Stimulated activated CD8-positive, alpha-beta memory T cell treated with anti-CD3 and anti-CD28 coated beads, Interleukin-7, amount 100 ng/mL, for 48 hours (primary cell): Measurements from ENCODE around the gene SETD5.
"Not testable (repeated sequence)": the region's sequence is repeated elsewhere in the genome, so short reads cannot be mapped to it uniquely, and the experiment has no call there.

Experiments used
- DNase-seq, 2 donors: peaks; one replicate each; pipeline ENCODE4 v3.0.0-alpha.2; 2020; ENCODE audit warnings: low read depth in 1 of 2; ENCODE audit errors: extremely low read depth in 1 of 2

SETD5 gene

GRCh38 chr3:9448643-9449042 lies 51.2 kb downstream of the SETD5 start:
- no peak for DNase-seq

GRCh38 chr3:9450126-9450525 lies 52.7 kb downstream of the SETD5 start:
- DNase-seq: no peak

- no peak for DNase-seq
Measured at GRCh38 chr3:9450991-9451390, 53.6 kb downstream of the SETD5 start.

- no peak for DNase-seq
Measured at GRCh38 chr3:9452417-9452816, 55.0 kb downstream of the SETD5 start.

- DNase-seq: no peak
Measured at GRCh38 chr3:9455596-9456131, 58.2 kb downstream of the SETD5 start.

- no peak for DNase-seq
Measured at GRCh38 chr3:9467451-9467850, 70.0 kb downstream of the SETD5 start.

GRCh38 chr3:9468460-9468859 lies 71.0 kb downstream of the SETD5 start:
- peak in 1 of 2 donors; percentile 37 for DNase-seq

- no peak for DNase-seq
Measured at GRCh38 chr3:9469986-9470385, 72.6 kb downstream of the SETD5 start.

- no peak for DNase-seq
Measured at GRCh38 chr3:9473496-9474065, 76.2 kb downstream of the SETD5 start.

- DNase-seq: no peak
Measured at GRCh38 chr3:9474482-9474881, 77.1 kb downstream of the SETD5 start.

- DNase-seq: no peak
Measured at GRCh38 chr3:9476935-9477334, 79.5 kb downstream of the SETD5 start.

GRCh38 chr3:9480265-9480664 lies 82.8 kb downstream of the SETD5 start:
- DNase-seq: no peak

- DNase-seq: no peak
Measured at GRCh38 chr3:9485248-9485647, 87.8 kb downstream of the SETD5 start.

- no peak for DNase-seq
Measured at GRCh38 chr3:9491506-9491905, 94.1 kb downstream of the SETD5 start.

GRCh38 chr3:9494036-9494435 lies 96.6 kb downstream of the SETD5 start:
- DNase-seq: not testable (repeated sequence)

- no peak for DNase-seq
Measured at GRCh38 chr3:9496893-9497292, 99.5 kb downstream of the SETD5 start.

- no peak for DNase-seq
Measured at GRCh38 chr3:9497821-9498565, 100.6 kb downstream of the SETD5 start.

GRCh38 chr3:9498781-9499180 lies 101.4 kb downstream of the SETD5 start:
- DNase-seq: no peak

- no peak for DNase-seq
Measured at GRCh38 chr3:9499455-9500107, 102.2 kb downstream of the SETD5 start.

- peak; percentile 25 to 55 for DNase-seq
Measured at GRCh38 chr3:9500108-9501050, 103.0 kb downstream of the SETD5 start.

- DNase-seq: no peak
Measured at GRCh38 chr3:9501226-9501625, 103.8 kb downstream of the SETD5 start.
